Heart left ventricle (tissue), 16 donors: ENCODE measurements around the gene FBXO31. TPM values are rescaled to one million over a fixed set of nuclear protein-coding genes. Genes with fewer than 3 reads are reported as not detected.

Experiments used
- ATAC-seq, 4 donors: fragments of 200-7000 bp; cut with Tn5 transposase; one replicate each; pipeline ENCODE4 v1.9.1; 2020 to 2022; ENCODE audit warnings: moderate library complexity in 4 of 4, mild to moderate bottlenecking in 3 of 4, moderate number of reproducible peaks in 1 of 4
- DNase-seq, 5 donors: peaks; one replicate each; pipeline ENCODE4 v3.0.0-alpha.2; 2020
- H3K27ac ChIP-seq, 12 donors: fragments of 200-600 bp; sonication (generic) in 4 of 12; one replicate each; pipeline versions ENCODE4 v1.5.0 to v1.8.0; 2016 to 2022; ENCODE audit warnings: mild to moderate bottlenecking in 2 of 12
- H3K27me3 ChIP-seq, 9 donors: fragments of 200-600 bp; sonication (generic) in 2 of 9; one replicate each; pipeline versions ENCODE4 v1.5.1 to v1.8.0; 2016 to 2022; ENCODE audit warnings: mild to moderate bottlenecking in 3 of 9
- H3K36me3 ChIP-seq, 9 donors: fragments of 200-600 bp; sonication (generic) in 2 of 9; one replicate each; pipeline versions ENCODE4 v1.5.0 to v1.8.0; 2018 to 2022; ENCODE audit warnings: mild to moderate bottlenecking in 2 of 9
- H3K4me1 ChIP-seq, 12 donors: fragments of 200-600 bp; sonication (generic) in 4 of 12; one replicate each; pipeline versions ENCODE4 v1.5.0 to v1.8.0; 2016 to 2022; ENCODE audit warnings: mild to moderate bottlenecking in 3 of 12
- H3K4me3 ChIP-seq, 12 donors: fragments of 200-600 bp; sonication (generic) in 4 of 12; one replicate each; pipeline versions ENCODE4 v1.5.0 to v1.8.0; 2017 to 2022; ENCODE audit warnings: mild to moderate bottlenecking in 9 of 12, moderate library complexity in 4 of 12
- H3K9me3 ChIP-seq, 12 donors: fragments of 200-600 bp; sonication (generic) in 4 of 12; one replicate each; pipeline versions ENCODE4 v1.5.0 to v1.8.0; 2016 to 2022; ENCODE audit warnings: mild to moderate bottlenecking in 1 of 12
- POLR2A ChIP-seq, 2 donors: fragments of 450-650 bp; IDR thresholded peaks; one replicate each; pipeline ENCODE4 v1.6.1; 2017; ENCODE audit warnings: antibody characterized with exemption in 2 of 2, mild to moderate bottlenecking in 2 of 2, moderate library complexity in 2 of 2
- WGBS, 4 donors: extraction: QIAGEN DNeasy Blood & Tissue Kit in 2 of 4; methylation state at CpG; one replicate each; pipeline versions ENCODE4 v1.1.5 to v1.1.7; 2013 to 2018; 5-methylcytosine and 5-hydroxymethylcytosine counted together
- intact Hi-C, 10 donors: fragments of 100-400 bp; cut with DNase I; formaldehyde crosslinking; loops; one replicate each; pipeline versions ENCODE4 v1.11.1 to v1.14.2; 2022
- polyA plus RNA-seq, 2 donors: library from polyadenylated mRNA; stranded (reverse); fragments of 200-250 nt; gene quantifications; one replicate each; pipeline ENCODE4 v1.2.3, GENCODE V29; 2013
- total RNA-seq, 9 donors: library from RNA; depleted of rRNA in 2 of 9; stranded (reverse); fragments of >200 nt in 2 of 9; fragmentation: NEBNext Ultra II Directional in 3 of 9; extraction: Animal tissue kit (Norgen Biotek cat#: 25700) in 3 of 9; gene quantifications; one replicate each; pipeline versions ENCODE4 v1.1.0 to v1.2.4, GENCODE V29; 2016 to 2023
- TF ChIP-seq, protein P1 (sequence below), 12 donors: fragments of 200-600 bp; sonication (generic) in 4 of 12; IDR thresholded peaks; one replicate each; pipeline versions ENCODE4 v1.5.0 to v1.8.0; 2018 to 2022; ENCODE audit warnings: antibody characterized with exemption in 12 of 12, mild to moderate bottlenecking in 5 of 12
- donor health status: ischemic (EF 13 %, LVEDD 7.1; RV severe dilation, severe dysfunction).
- donor health status: healthy with polysubstance abuse.
- donor health status: DM: no; HTN: yes; CAD: no.
- donor health status: DM: no; HTN: no; CAD: no.
- donor health status: ischemic (EF 25% LVEDD 6.9; RV normal size, moderate dysfunction).
- donor health status: ischemic (EF 25% LVEDD 5.7; RV mildly dilated, moderate dysfunction).
- donor health status: healthy.
- donor health status: DM: yes; HTN: yes; CAD: no.
- donor health status: ischemic (EF 35%, LVEDD 5.7; RV mildly dilated, moderate dysfunction).
- donor health status: nonischemic (EF 11% LVEDD 7.7; RV severe dilation, severe dysfunction).
- donor health status: DM: yes; HTN: yes; CAD: no.
- donor health status: PGD.
- donor health status: ischemic (EF 29% LVEDD 5.4; RV normal size, mild dysfunction).
- donor health status: nonischemic (EF 23%, LVEDD 6.1; RV moderate dilation, normal function).

Gene FBXO31
- total and polyA plus RNA-seq, 11 donors: 20.0 to 130 (median 63.1) TPM

DNA sequence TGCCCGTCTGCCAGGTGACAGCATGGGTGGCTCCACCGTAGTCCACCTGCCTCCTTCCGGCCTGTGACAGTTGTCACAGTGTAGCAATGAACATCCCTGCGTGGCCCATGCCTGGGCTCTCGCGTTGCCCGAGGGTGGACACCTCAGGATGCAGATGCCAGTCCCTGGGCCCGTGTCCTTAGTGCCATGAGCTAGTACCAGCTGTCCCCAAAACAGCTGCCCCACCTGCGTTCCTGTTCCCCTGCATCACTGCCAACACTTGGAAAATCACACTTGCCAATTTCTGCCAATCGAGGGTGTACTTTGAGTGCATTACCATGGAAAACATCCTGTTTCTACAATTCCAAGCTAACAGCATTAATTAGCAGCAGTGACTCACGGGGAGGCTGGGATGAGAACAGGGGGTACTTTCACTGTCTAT is 57.4 kb downstream of the FBXO31 start:
- Histone ChIP-seq H3K4me1 (peaks cover 0 to 34% (median 6%) of the 10 kb centered on the region in 12 donors), H3K9me3 (no peaks in the 10 kb centered on the region), H3K4me3 (no peak overlapping the region), H3K27me3 (no peaks in the 10 kb centered on the region), H3K36me3 (peaks cover 0 to 40% (median 28%) of the 10 kb centered on the region in 9 donors), H3K27ac (peak overlapping the region in 2 of 12 donors; percentile 19 to 43)
- 69 to 84% (median 77%) methylated on average over 9 to 11 of the region's 11 CpGs for WGBS, 4 donors
- DNase-seq: peak in 2 of 5 donors; percentile 21 to 59
- ATAC-seq: no peak
- intact Hi-C loops: loop anchor here in 6 of 10 donors (5.0 to 10.0 kb wide), 6 partner anchors 36 to 309 kb away; partner anchors contain the start of gene FBXO31 (in 2 of the 6)
- no peak for TF ChIP-seq POLR2A (IDR thresholded peaks at IDR 0.05)
- TF ChIP-seq, protein P1, sequence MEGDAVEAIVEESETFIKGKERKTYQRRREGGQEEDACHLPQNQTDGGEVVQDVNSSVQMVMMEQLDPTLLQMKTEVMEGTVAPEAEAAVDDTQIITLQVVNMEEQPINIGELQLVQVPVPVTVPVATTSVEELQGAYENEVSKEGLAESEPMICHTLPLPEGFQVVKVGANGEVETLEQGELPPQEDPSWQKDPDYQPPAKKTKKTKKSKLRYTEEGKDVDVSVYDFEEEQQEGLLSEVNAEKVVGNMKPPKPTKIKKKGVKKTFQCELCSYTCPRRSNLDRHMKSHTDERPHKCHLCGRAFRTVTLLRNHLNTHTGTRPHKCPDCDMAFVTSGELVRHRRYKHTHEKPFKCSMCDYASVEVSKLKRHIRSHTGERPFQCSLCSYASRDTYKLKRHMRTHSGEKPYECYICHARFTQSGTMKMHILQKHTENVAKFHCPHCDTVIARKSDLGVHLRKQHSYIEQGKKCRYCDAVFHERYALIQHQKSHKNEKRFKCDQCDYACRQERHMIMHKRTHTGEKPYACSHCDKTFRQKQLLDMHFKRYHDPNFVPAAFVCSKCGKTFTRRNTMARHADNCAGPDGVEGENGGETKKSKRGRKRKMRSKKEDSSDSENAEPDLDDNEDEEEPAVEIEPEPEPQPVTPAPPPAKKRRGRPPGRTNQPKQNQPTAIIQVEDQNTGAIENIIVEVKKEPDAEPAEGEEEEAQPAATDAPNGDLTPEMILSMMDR (IDR thresholded peaks at IDR 0.05): no peak

- Histone ChIP-seq H3K27ac (no peak overlapping the region), H3K4me1 (peaks cover 0 to 34% (median 6%) of the 10 kb centered on the region in 12 donors), H3K9me3 (no peaks in the 10 kb centered on the region), H3K4me3 (no peak overlapping the region), H3K27me3 (no peaks in the 10 kb centered on the region), H3K36me3 (peaks cover 0 to 33% (median 21%) of the 10 kb centered on the region in 9 donors)
- intact Hi-C loops: loop anchor here in 7 of 10 donors (2.0 to 10.0 kb wide), 7 partner anchors 37 to 309 kb away; partner anchors contain the start of gene FBXO31 (in 3 of the 7)
- WGBS, 4 donors: 66 to 73% (median 68%) methylated on average over 6 to 15 of the region's 15 CpGs
- TF ChIP-seq, protein P1 (IDR thresholded peaks at IDR 0.05): no peak
- TF ChIP-seq POLR2A (IDR thresholded peaks at IDR 0.05): no peak
- ATAC-seq (no peak), DNase-seq (peak in 2 of 5 donors; percentile 20 to 46)
Observed at GRCh38 chr16:87325423-87325858, 58.1 kb downstream of the FBXO31 start.

GRCh38 chr16:87324411-87325275 is 58.9 kb downstream of the FBXO31 start:
- WGBS, 4 donors: 43 to 52% (median 50%) methylated on average over 19 to 28 of the region's 28 CpGs
- peak in 2 of 5 donors; percentile 38 to 61 for DNase-seq
- peaks cover 0 to 33% (median 6%) of the 10 kb centered on the region in 12 donors for H3K4me1 ChIP-seq
- H3K27ac ChIP-seq: no peak overlapping the region
- intact Hi-C loops: loop anchor here in 9 of 10 donors (2.0 to 10.0 kb wide), 7 partner anchors 38 to 310 kb away; partner anchors contain the start of gene FBXO31 (in 5 of the 9)
- H3K9me3 ChIP-seq: no peaks in the 10 kb centered on the region
- H3K36me3 ChIP-seq: peaks cover 0 to 25% (median 13%) of the 10 kb centered on the region in 9 donors
- peak in 3 of 4 donors; percentile 47 to 58 (median 54) for ATAC-seq
- TF ChIP-seq, protein P1 (IDR thresholded peaks at IDR 0.05): peak; percentile 72 to 91 (median 82)
- no peak for TF ChIP-seq POLR2A (IDR thresholded peaks at IDR 0.05)
- H3K27me3 ChIP-seq: no peaks in the 10 kb centered on the region
- H3K4me3 ChIP-seq: no peak overlapping the region
